Left lung (tissue), 10 donors: ENCODE results near the gene AFF1. TPM values are rescaled to one million over a fixed set of nuclear protein-coding genes. Genes with fewer than 3 reads are reported as not detected.
A peak's percentile ranks its signal among the peaks of the same experiment; 100 is the strongest.

Source experiments
- ATAC-seq: fragments of 200-7000 bp; cut with Tn5 transposase; one replicate; pipeline ENCODE4 v1.9.1; 2020; ENCODE audit warnings: moderate library complexity
- DNase-seq, 4 donors: peaks; one replicate each; pipeline ENCODE4 v3.0.0-alpha.2; 2013 to 2020
- H3K27ac ChIP-seq, 2 donors: fragments of 200-600 bp; sonication (generic) in 1 of 2; one replicate each; pipeline versions ENCODE4 v1.5.0 to v1.8.0; 2020 to 2021
- H3K27me3 ChIP-seq, 2 donors: fragments of 200-600 bp; sonication (generic) in 1 of 2; one replicate each; pipeline versions ENCODE4 v1.5.0 to v1.8.0; 2020 to 2021
- H3K36me3 ChIP-seq, 2 donors: fragments of 200-600 bp; sonication (generic) in 1 of 2; one replicate each; pipeline versions ENCODE4 v1.5.0 to v1.8.0; 2020 to 2021
- H3K4me1 ChIP-seq, 2 donors: fragments of 200-600 bp; one replicate each; pipeline ENCODE4 v1.8.0; 2021
- H3K4me3 ChIP-seq, 2 donors: fragments of 200-600 bp; sonication (generic) in 1 of 2; one replicate each; pipeline versions ENCODE4 v1.5.0 to v1.8.0; 2020 to 2021; ENCODE audit warnings: mild to moderate bottlenecking in 1 of 2
- H3K9me3 ChIP-seq, 2 donors: fragments of 200-600 bp; sonication (generic) in 1 of 2; one replicate each; pipeline versions ENCODE4 v1.5.0 to v1.8.0; 2020 to 2021
- CTCF ChIP-seq, 2 donors: fragments of 200-600 bp; sonication (generic) in 1 of 2; IDR thresholded peaks; one replicate each; pipeline versions ENCODE4 v1.5.0 to v1.8.0; 2021; ENCODE audit warnings: antibody characterized with exemption in 2 of 2
- intact Hi-C, 2 donors: fragments of 100-400 bp; cut with DNase I; formaldehyde crosslinking; loops; one replicate each; pipeline versions ENCODE4 v1.11.2 to v1.14.2; 2022
- polyA plus RNA-seq, 6 donors: library from polyadenylated mRNA; unstranded; fragments of 120-200 nt; gene quantifications; one replicate each; pipeline ENCODE4 v1.2.1, GENCODE V29; 2013; ENCODE audit not compliant: insufficient read length in 6 of 6
- total RNA-seq, 2 donors: library from RNA; stranded (reverse); fragmentation: NEBNext Ultra II Directional; extraction: Animal tissue kit (Norgen Biotek cat#: 25700); gene quantifications; one replicate each; pipeline ENCODE4 v1.2.1, GENCODE V29; 2021
- donor health status: DM: no; HTN: yes; CAD: no.
- donor health status: DM: no; HTN: no; CAD: no.

AFF1 gene
- total and polyA plus RNA-seq, 8 donors, result 40.8 to 86.0 (median 48.1) TPM

GRCh38 chr4:86944964-86945781, 10.4 kb downstream of the AFF1 start:
- peaks cover 30 to 59% of the 10 kb centered on the region in 2 donors for H3K4me1 ChIP-seq
- intact Hi-C loops, result no loop called here
- no peak for TF ChIP-seq CTCF (IDR thresholded peaks at IDR 0.05)
- H3K36me3 ChIP-seq, result peaks cover 0 to 10% of the 10 kb centered on the region in 2 donors
- DNase-seq (no peak), ATAC-seq (no peak)
- no peaks in the 10 kb centered on the region for H3K27me3 ChIP-seq
- H3K27ac ChIP-seq, result peak overlapping the region in 1 of 2 donors; percentile 5
- no peak overlapping the region for H3K4me3 ChIP-seq
- H3K9me3 ChIP-seq, result no peaks in the 10 kb centered on the region

- intact Hi-C loops, result no loop called here
- H3K9me3 ChIP-seq, result no peaks in the 10 kb centered on the region
- peaks cover 0 to 19% of the 10 kb centered on the region in 2 donors for H3K36me3 ChIP-seq
- H3K4me1 ChIP-seq, result peaks cover 22 to 43% of the 10 kb centered on the region in 2 donors
- no peaks in the 10 kb centered on the region for H3K27me3 ChIP-seq
- peak overlapping the region; percentile 28 to 48 for H3K27ac ChIP-seq
- no peak for DNase-seq
- ATAC-seq, result no peak
- TF ChIP-seq CTCF (IDR thresholded peaks at IDR 0.05), result no peak
- H3K4me3 ChIP-seq, result no peak overlapping the region
Measured at GRCh38 chr4:86946868-86947500, 12.2 kb downstream of the AFF1 start.

GRCh38 chr4:86947501-86948120, 12.8 kb downstream of the AFF1 start:
- DNase-seq, result no peak
- H3K27ac ChIP-seq, result peak overlapping the region; percentile 28 to 48
- H3K4me3 ChIP-seq, result no peak overlapping the region
- intact Hi-C loops, result no loop called here
- no peaks in the 10 kb centered on the region for H3K9me3 ChIP-seq
- TF ChIP-seq CTCF (IDR thresholded peaks at IDR 0.05), result no peak
- ATAC-seq, result peak; percentile 57
- peaks cover 18 to 37% of the 10 kb centered on the region in 2 donors for H3K4me1 ChIP-seq
- H3K27me3 ChIP-seq, result no peaks in the 10 kb centered on the region
- H3K36me3 ChIP-seq, result peaks cover 0 to 19% of the 10 kb centered on the region in 2 donors

- no peak for ATAC-seq
- no peak overlapping the region for H3K4me3 ChIP-seq
- H3K27me3 ChIP-seq, result no peaks in the 10 kb centered on the region
- H3K9me3 ChIP-seq, result no peaks in the 10 kb centered on the region
- no peak for TF ChIP-seq CTCF (IDR thresholded peaks at IDR 0.05)
- H3K27ac ChIP-seq, result no peak overlapping the region
- peaks cover 18 to 34% of the 10 kb centered on the region in 2 donors for H3K4me1 ChIP-seq
- intact Hi-C loops, result no loop called here
- DNase-seq, result no peak
- H3K36me3 ChIP-seq, result peaks cover 0 to 19% of the 10 kb centered on the region in 2 donors
Measured at GRCh38 chr4:86948276-86948675, 13.5 kb downstream of the AFF1 start.
